Neural progenitor cell (in vitro differentiated cells): ENCODE results near the gene CLTB. TPM values are rescaled to one million over a fixed set of nuclear protein-coding genes. Genes with fewer than 3 reads are reported as not detected.
A peak's percentile ranks its signal among the peaks of the same experiment; 100 is the strongest.
"Not testable (repeated sequence)": the region's sequence is repeated elsewhere in the genome, so short reads cannot be mapped to it uniquely, and the experiment has no call there.

Source experiments
- DNase-seq: peaks from one replicate; pipeline ENCODE4 v3.0.0-alpha.2; 2016; ENCODE audit warnings: low spot score
- H2AFZ ChIP-seq: fragments of 200-600 bp; sonication (generic); replicated peaks from 2 replicates; pipeline ENCODE4 v1.6.1; 2016; ENCODE audit warnings: antibody characterized with exemption
- H3F3A ChIP-seq: fragments of 200-600 bp; sonication (generic); 2 replicates; pipeline ENCODE4 v1.6.1; 2016; ENCODE audit warnings: antibody characterized with exemption, low read depth
- H3K27ac ChIP-seq: fragments of 200-600 bp; sonication (generic); 2 replicates; pipeline ENCODE4 v1.5.1; 2016; ENCODE audit warnings: mild to moderate bottlenecking
- H3K27me3 ChIP-seq: fragments of 200-600 bp; sonication (generic); 2 replicates; pipeline ENCODE4 v1.6.1; 2016; ENCODE audit warnings: mild to moderate bottlenecking, moderate library complexity
- H3K36me3 ChIP-seq: fragments of 200-600 bp; sonication (generic); 2 replicates; pipeline ENCODE4 v1.5.1; 2016
- H3K4me1 ChIP-seq: fragments of 200-600 bp; sonication (generic); 2 replicates; pipeline ENCODE4 v1.6.1; 2016; ENCODE audit warnings: mixed run types
- H3K4me2 ChIP-seq: fragments of 200-600 bp; sonication (generic); 2 replicates; pipeline ENCODE4 v1.6.1; 2016
- H3K4me3 ChIP-seq: fragments of 200-600 bp; sonication (generic); 2 replicates; pipeline ENCODE4 v1.5.1; 2016
- H3K79me2 ChIP-seq: fragments of 200-600 bp; sonication (generic); 2 replicates; pipeline ENCODE4 v1.6.1; 2016; ENCODE audit warnings: low read depth
- H3K9ac ChIP-seq: fragments of 200-600 bp; sonication (generic); 2 replicates; pipeline ENCODE4 v1.6.1; 2016
- H3K9me3 ChIP-seq: fragments of 200-600 bp; sonication (generic); 2 replicates; pipeline ENCODE4 v1.5.1; 2016; ENCODE audit warnings: low read depth
- H4K20me1 ChIP-seq: fragments of 200-600 bp; sonication (generic); 2 replicates; pipeline ENCODE4 v1.6.1; 2016; ENCODE audit warnings: low read depth
- H3K27ac Mint-ChIP-seq: 3 replicates; pipeline ENCODE4 v1.8.0; 2021; ENCODE audit warnings: mixed read lengths
- H3K27me3 Mint-ChIP-seq: 2 replicates; pipeline ENCODE4 v1.8.0; 2022; ENCODE audit warnings: low read depth, mild to moderate bottlenecking, inconsistent platforms, moderate library complexity, mixed read lengths; ENCODE audit not compliant: insufficient read depth
- H3K36me3 Mint-ChIP-seq: 3 replicates; pipeline ENCODE4 v1.8.0; 2021; ENCODE audit warnings: mixed read lengths
- H3K4me1 Mint-ChIP-seq: 3 replicates; pipeline ENCODE4 v1.8.0; 2021; ENCODE audit warnings: mixed read lengths
- H3K4me3 Mint-ChIP-seq: 3 replicates; pipeline ENCODE4 v1.8.0; 2021; ENCODE audit warnings: mild to moderate bottlenecking, moderate library complexity, mixed read lengths
- H3K9me3 Mint-ChIP-seq: 3 replicates; pipeline ENCODE4 v1.8.0; 2020; ENCODE audit warnings: mixed read lengths
- CTCF ChIP-seq: fragments of 200-600 bp; sonication (generic); IDR thresholded peaks from 2 replicates; pipeline ENCODE4 v1.5.1; 2017; ENCODE audit warnings: antibody characterized with exemption, mild to moderate bottlenecking
- EZH2 ChIP-seq: fragments of 200-600 bp; sonication (generic); IDR thresholded peaks from 2 replicates; pipeline ENCODE4 v1.6.1; 2017; ENCODE audit warnings: antibody characterized with exemption, mild to moderate bottlenecking, moderate library complexity
- EZH2phosphoT487 ChIP-seq: fragments of 200-600 bp; sonication (generic); IDR thresholded peaks from 2 replicates; pipeline ENCODE4 v1.6.1; 2017; ENCODE audit warnings: antibody characterized with exemption
- total RNA-seq: library from RNA; depleted of rRNA; stranded (reverse); fragments of >200 nt; gene quantifications from 2 replicates; pipeline ENCODE4 v1.2.3, GENCODE V29; 2015; ENCODE audit warnings: low replicate concordance

CLTB gene
- total RNA-seq, 1 donor from 2014 or later = 12.6 TPM

GRCh38 chr5:176446028-176446665, 29.8 kb upstream of the CLTB start:
- H3K4me1 Mint-ChIP-seq = peaks cover 14% of the 10 kb centered on the region

GRCh38 chr5:176444742-176445141, 28.4 kb upstream of the CLTB start:
- no peak overlapping the region for H3K4me3 Mint-ChIP-seq
- Histone ChIP-seq H3K4me3 (no peak overlapping the region), H3K4me2 (no peak overlapping the region), H3K9me3 (no peaks in the 10 kb centered on the region), H4K20me1 (peaks cover 7% of the 10 kb centered on the region), H3K27me3 (no peaks in the 10 kb centered on the region), H3K4me1 (peaks cover 22% of the 10 kb centered on the region), H3F3A (peaks cover 26% of the 10 kb centered on the region), H3K79me2 (peaks cover 28% of the 10 kb centered on the region), H3K9ac (no peak overlapping the region), H3K36me3 (no peaks in the 10 kb centered on the region), H3K27ac (no peak overlapping the region), H2AFZ (no peak overlapping the region)
- no peak overlapping the region for H3K27ac Mint-ChIP-seq
- TF ChIP-seq EZH2 (no peak), CTCF (no peak), EZH2phosphoT487 (no peak)
- peaks cover 4% of the 10 kb centered on the region for H3K27me3 Mint-ChIP-seq
- H3K36me3 Mint-ChIP-seq = no peaks in the 10 kb centered on the region
- no peak for DNase-seq
- peaks cover 19% of the 10 kb centered on the region for H3K4me1 Mint-ChIP-seq
- no peaks in the 10 kb centered on the region for H3K9me3 Mint-ChIP-seq

More at GRCh38 chr5:176446028-176446665, 29.8 kb upstream of the CLTB start:
- no peaks in the 10 kb centered on the region for H3K9me3 Mint-ChIP-seq
- peak overlapping the region; percentile 76 for H3K4me3 Mint-ChIP-seq
- H2AFZ ChIP-seq = no peak overlapping the region
- H3K4me3 ChIP-seq = no peak overlapping the region
- peaks cover 42% of the 10 kb centered on the region for H3K79me2 ChIP-seq
- H3K4me2 ChIP-seq = peak overlapping the region; percentile 93
- H3K36me3 ChIP-seq = no peaks in the 10 kb centered on the region
- no peaks in the 10 kb centered on the region for H3K9me3 ChIP-seq
- H3K27me3 ChIP-seq = no peaks in the 10 kb centered on the region
- no peak for TF ChIP-seq CTCF
- TF ChIP-seq EZH2phosphoT487 = no peak
- TF ChIP-seq EZH2 = no peak
- H3F3A ChIP-seq = peaks cover 26% of the 10 kb centered on the region
- no peak overlapping the region for H3K27ac ChIP-seq
- H3K4me1 ChIP-seq = peaks cover 22% of the 10 kb centered on the region
- H3K36me3 Mint-ChIP-seq = no peaks in the 10 kb centered on the region
- peaks cover 4% of the 10 kb centered on the region for H3K27me3 Mint-ChIP-seq
- no peak overlapping the region for H3K9ac ChIP-seq
- no peak overlapping the region for H3K27ac Mint-ChIP-seq
- DNase-seq = no peak
- peaks cover 9% of the 10 kb centered on the region for H4K20me1 ChIP-seq

GRCh38 chr5:176442911-176443310, 26.6 kb upstream of the CLTB start:
- not testable (repeated sequence) for H3K27me3 ChIP-seq, H4K20me1 ChIP-seq, H3K4me3 Mint-ChIP-seq, H3K4me2 ChIP-seq, H3K9me3 ChIP-seq, H3K4me3 ChIP-seq, H3K36me3 ChIP-seq, H3K36me3 Mint-ChIP-seq, H2AFZ ChIP-seq, H3K27ac ChIP-seq, H3K9me3 Mint-ChIP-seq, H3K27me3 Mint-ChIP-seq, H3K27ac Mint-ChIP-seq, H3K9ac ChIP-seq, DNase-seq
- Histone ChIP-seq H3F3A (peaks cover 26% of the 10 kb centered on the region), H3K4me1 (peaks cover 14% of the 10 kb centered on the region), H3K79me2 (peaks cover 13% of the 10 kb centered on the region)
- H3K4me1 Mint-ChIP-seq = peaks cover 16% of the 10 kb centered on the region

- H3K4me1 Mint-ChIP-seq = peaks cover 14% of the 10 kb centered on the region
- no peaks in the 10 kb centered on the region for H4K20me1 ChIP-seq
- DNase-seq = peak; percentile 18
- no peaks in the 10 kb centered on the region for H3K27me3 ChIP-seq
- H3K79me2 ChIP-seq = peaks cover 10% of the 10 kb centered on the region
- peak overlapping the region; percentile 86 for H2AFZ ChIP-seq
- H3K4me1 ChIP-seq = peaks cover 13% of the 10 kb centered on the region
- no peak overlapping the region for H3K4me3 Mint-ChIP-seq
- no peaks in the 10 kb centered on the region for H3K9me3 ChIP-seq
- no peak overlapping the region for H3K9ac ChIP-seq
- H3K36me3 ChIP-seq = no peaks in the 10 kb centered on the region
- no peak overlapping the region for H3K4me3 ChIP-seq
- peak overlapping the region; percentile 25 for H3K27ac Mint-ChIP-seq
- no peaks in the 10 kb centered on the region for H3K9me3 Mint-ChIP-seq
- H3K4me2 ChIP-seq = peak overlapping the region; percentile 53
- no peaks in the 10 kb centered on the region for H3K36me3 Mint-ChIP-seq
- H3F3A ChIP-seq = peaks cover 16% of the 10 kb centered on the region
- H3K27me3 Mint-ChIP-seq = no peaks in the 10 kb centered on the region
- H3K27ac ChIP-seq = no peak overlapping the region
- TF ChIP-seq EZH2phosphoT487 = no peak
- no peak for TF ChIP-seq CTCF
- TF ChIP-seq EZH2 = no peak
Measured at GRCh38 chr5:176441921-176442323, 25.6 kb upstream of the CLTB start.
